GM19395 (cell line): ENCODE data around the gene TMEM185A.
A peak's percentile ranks its signal among the peaks of the same experiment; 100 is the strongest.
"Not testable (repeated sequence)": the region's sequence is repeated elsewhere in the genome, so short reads cannot be mapped to it uniquely, and the experiment has no call there.

Source experiments
- ATAC-seq: cut with Tn5 transposase; IDR thresholded peaks from one replicate; pipeline ENCODE4 v1.9.1; 2021; ENCODE audit warnings: mild to moderate bottlenecking, moderate library complexity; ENCODE audit not compliant: unreplicated experiment

The TMEM185A gene

DNA sequence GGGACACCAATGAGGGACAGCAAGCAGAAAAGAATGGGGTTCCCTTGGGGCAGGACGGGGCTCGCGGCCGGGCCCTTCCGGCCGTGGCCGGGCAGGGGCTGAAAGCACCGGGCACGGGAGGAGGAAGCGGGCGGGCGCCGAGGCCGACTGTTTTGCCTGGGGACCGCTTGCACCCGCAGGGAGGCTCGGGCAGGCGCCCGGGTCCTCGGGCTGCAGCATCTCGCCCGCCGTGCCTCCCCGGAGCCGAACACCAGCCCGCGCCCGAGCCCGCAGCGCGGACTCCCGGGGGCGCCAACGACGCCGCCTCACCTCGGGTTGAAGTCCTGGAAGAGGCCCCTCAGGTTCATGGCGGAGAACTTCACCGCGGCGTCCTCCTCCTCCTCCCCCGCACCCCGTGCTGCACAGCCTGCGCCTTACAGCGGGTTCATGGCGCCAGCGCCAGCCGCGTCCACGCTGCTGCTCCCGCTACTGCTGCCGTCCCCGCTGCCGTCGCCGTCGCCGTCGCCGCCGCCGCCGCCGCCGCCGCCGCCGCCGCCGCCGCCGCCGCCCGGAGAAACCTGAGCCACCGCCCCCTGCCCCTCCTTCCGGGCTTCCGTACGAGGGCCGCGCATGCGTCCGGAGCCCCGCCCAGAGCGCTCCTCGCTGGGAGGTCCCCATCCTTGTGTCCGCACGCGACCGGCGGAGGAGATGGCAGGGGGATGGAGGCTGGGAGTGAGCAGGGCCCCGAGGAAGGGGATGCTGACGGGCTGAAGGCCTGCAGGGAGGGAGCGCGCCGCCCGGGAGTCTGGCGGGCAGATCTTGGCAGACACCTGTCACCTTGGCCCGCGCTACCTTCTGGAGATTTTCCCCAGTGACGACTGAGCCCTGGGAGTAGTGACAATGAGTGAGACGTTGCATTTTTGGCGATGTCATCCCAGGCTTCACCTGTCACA is at the start of gene TMEM185A:
TSS of gene TMEM185A (minus strand) at position 559 of the 932 bp plus-strand sequence. CDS start at position 347, 212 bp downstream.
- ATAC-seq, result peak; percentile 85

GRCh38 chrX:149681182-149681581 is 49.6 kb upstream of the TMEM185A start:
- no peak for ATAC-seq

GRCh38 chrX:149679164-149679678 is 47.6 kb upstream of the TMEM185A start:
- ATAC-seq, result not testable (repeated sequence)

- ATAC-seq, result not testable (repeated sequence)
These were observed 44.0 kb upstream of the TMEM185A start for GRCh38 chrX:149675554-149675953.

- ATAC-seq, result not testable (repeated sequence)
These were observed 43.5 kb upstream of the TMEM185A start for GRCh38 chrX:149675088-149675487.

DNA sequence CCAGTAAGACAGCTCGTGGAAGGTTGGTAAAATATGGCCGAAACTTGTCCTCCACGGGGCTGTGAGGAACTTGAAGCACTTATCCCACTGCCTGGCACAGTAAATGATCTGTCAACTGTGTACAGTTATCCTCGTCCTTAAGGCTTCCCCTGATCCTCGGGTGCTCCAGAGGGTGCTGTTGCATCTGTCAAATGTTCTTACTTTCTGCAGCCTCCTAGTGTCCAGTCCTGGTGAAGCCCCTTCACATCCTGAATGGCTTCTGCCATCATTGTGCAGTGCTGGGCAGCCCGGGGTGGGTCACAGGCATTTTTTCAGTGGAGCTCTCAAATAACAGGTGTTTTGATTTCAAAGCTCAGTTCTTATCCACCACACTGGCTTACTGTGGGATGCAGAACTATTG is 29.0 kb upstream of the TMEM185A start:
- not testable (repeated sequence) for ATAC-seq

GRCh38 chrX:149656260-149656884 is 24.8 kb upstream of the TMEM185A start:
- not testable (repeated sequence) for ATAC-seq

- ATAC-seq, result no peak
These were observed 20.8 kb upstream of the TMEM185A start for GRCh38 chrX:149652232-149652981.

DNA sequence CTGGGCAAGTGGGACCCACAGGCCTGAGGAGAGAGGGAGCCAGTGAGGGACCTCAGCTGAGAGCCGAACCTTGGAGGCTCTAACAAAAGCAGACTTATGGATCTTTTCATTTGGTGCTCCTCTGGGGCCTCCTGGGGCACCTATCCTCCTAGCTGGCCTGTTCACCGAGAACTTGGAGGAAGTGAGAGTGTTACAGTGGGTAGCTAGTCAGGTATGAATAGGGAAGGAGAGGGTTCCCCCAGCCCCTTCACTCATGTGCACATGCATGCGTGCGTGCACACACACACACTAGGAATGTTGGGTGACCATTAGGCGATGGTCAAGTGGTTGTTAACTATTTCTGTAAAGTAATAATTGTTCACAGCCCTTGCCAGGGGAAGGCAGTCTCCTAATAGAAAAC is 18.6 kb upstream of the TMEM185A start:
- peak; percentile 72 for ATAC-seq

DNA sequence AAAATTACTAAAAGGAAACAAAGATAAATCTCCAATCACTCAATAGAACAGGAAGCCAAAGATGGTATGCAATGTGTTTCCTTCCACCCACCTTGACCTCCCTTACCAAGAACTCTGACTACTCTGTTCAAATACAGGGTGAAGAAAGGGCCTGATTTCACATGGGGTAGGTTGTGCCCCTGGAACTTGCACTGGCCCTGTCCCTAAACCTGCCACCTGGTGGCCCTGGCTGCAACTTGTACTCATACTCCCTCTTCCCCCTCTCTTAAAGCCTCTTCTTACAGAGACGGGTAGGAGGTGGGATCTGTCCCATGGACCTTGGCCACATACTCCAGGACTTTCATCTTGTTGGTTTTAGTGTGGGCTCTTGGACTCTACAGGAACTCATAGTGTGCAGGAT is 17.3 kb upstream of the TMEM185A start:
- no peak for ATAC-seq

DNA sequence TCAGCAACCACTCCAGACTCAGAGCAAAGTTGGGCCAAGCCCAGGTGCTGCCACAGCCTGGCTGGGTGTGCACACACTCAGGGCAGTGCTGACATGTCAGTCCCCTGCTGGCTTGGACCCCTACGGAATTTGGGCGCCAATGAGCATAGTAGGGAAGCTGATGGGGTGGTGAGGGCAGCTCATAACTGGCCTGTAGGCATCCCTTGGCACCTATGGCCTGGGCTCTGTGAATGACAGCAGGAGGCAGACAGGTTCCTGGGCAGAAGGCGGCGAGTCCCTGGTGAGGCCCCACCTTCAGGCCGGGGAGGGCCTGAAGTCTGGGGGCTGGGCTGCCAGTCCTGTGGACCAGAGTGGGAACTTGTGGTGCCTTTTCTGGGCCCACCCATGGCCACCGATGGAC is 15.9 kb upstream of the TMEM185A start:
- ATAC-seq, result no peak

- ATAC-seq, result no peak
These were observed 11.9 kb upstream of the TMEM185A start for GRCh38 chrX:149643496-149643895.

- no peak for ATAC-seq
These were observed 10.2 kb upstream of the TMEM185A start for GRCh38 chrX:149641835-149642234.

DNA sequence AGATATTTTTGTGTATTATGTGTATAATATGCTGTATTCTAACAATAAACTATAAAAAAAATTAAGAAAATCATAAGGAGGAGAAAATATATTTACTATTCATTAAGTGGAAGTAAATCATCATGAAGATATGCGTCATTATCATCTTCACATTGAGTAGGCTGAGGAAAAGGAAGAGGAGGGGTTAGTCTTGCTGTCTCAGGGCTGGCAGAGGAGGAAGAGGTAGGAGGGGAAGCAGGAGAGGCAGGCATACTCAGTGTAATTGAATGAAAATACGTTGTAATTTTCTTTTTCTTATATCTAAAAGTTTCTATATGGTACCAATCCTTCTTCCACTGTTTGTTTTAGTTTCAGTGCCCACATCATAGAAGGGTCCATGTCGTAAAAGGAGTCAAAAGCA is 9.8 kb upstream of the TMEM185A start:
- ATAC-seq, result no peak

GRCh38 chrX:149639568-149639967 is 8.0 kb upstream of the TMEM185A start:
- ATAC-seq, result no peak

GRCh38 chrX:149638860-149639259 is 7.3 kb upstream of the TMEM185A start:
- ATAC-seq, result no peak

DNA sequence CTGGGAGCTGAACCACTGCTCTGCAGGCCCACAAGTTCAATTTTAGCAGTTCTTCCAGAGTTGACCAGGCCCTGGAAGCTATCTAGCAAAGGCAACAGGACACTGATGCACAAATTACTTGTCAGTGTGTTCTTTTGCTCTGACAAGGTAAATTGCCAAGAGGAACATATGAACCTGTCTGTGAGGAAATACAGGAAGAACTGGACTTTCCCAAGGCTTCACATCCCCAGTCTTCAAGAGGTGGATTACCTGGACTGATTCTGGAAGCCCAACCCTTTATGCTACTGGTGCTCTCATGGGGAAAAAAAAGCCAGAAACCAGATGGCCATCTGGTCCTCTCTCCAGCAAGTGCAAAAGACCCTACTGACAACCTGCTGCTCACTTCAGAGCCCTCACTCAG is 1.9 kb upstream of the TMEM185A start:
- ATAC-seq, result no peak

GRCh38 chrX:149630681-149631233 is 835 bp downstream of the TMEM185A start:
- ATAC-seq, result no peak

DNA sequence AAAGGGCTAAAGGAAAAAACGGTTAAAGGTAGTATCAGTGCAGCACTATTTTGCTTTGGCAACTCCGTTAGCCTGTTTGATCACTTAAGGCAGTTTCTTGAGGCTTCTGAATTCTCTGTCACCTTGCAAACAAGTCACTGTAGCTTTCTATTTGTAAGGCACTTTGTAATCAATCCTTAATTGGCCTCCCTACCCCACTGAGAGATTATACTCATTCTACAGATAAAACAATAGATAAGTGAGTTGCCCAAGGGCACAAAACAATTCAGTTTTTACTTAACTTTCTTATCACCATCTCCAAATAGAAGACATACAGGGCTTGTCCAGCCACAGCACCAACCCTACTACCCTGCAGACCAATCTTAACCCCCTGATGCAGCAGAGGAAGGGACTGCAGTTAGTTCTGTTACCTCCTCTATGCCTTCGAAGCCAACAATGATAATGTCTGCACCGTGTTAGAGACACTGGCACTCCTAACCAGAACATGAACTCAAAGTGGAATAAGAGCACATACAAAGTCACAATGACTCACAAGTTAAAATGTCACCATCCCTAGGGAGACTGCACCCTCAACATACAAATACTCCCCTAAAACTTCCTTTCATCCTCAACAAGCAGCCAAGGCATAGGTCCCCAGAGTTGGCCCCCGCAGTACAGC is 1.7 kb downstream of the TMEM185A start:
- no peak for ATAC-seq

- no peak for ATAC-seq
These were observed 2.8 kb downstream of the TMEM185A start for GRCh38 chrX:149628768-149629167.
